ENCODE data around the gene PIGT.

GRCh38 chr20:45400346-45401031 is 15.5 kb upstream of the PIGT start:
- TF ChIP-seq CSDC2 (CRISPR knock-in tag; IDR thresholded peaks at IDR 0.05) (no peak), ARNTL (CRISPR knock-in tag; IDR thresholded peaks at IDR 0.05; ENCODE audit: borderline replicate concordance, low read depth) (no peak), ISL1 (CRISPR knock-in tag; IDR thresholded peaks at IDR 0.05) (no peak), SNAI2 (CRISPR knock-in tag; IDR thresholded peaks at IDR 0.05) (no peak), ZC3H10 (CRISPR knock-in tag; IDR thresholded peaks at IDR 0.05) (no peak), PPARA (CRISPR knock-in tag; IDR thresholded peaks at IDR 0.05; ENCODE audit: borderline replicate concordance) (no peak), ZNF8 (CRISPR knock-in tag; IDR thresholded peaks at IDR 0.05) (no peak), TCF4 (CRISPR knock-in tag; IDR thresholded peaks at IDR 0.05; ENCODE audit: borderline replicate concordance) (no peak)
- TF ChIP-seq, protein P1, sequence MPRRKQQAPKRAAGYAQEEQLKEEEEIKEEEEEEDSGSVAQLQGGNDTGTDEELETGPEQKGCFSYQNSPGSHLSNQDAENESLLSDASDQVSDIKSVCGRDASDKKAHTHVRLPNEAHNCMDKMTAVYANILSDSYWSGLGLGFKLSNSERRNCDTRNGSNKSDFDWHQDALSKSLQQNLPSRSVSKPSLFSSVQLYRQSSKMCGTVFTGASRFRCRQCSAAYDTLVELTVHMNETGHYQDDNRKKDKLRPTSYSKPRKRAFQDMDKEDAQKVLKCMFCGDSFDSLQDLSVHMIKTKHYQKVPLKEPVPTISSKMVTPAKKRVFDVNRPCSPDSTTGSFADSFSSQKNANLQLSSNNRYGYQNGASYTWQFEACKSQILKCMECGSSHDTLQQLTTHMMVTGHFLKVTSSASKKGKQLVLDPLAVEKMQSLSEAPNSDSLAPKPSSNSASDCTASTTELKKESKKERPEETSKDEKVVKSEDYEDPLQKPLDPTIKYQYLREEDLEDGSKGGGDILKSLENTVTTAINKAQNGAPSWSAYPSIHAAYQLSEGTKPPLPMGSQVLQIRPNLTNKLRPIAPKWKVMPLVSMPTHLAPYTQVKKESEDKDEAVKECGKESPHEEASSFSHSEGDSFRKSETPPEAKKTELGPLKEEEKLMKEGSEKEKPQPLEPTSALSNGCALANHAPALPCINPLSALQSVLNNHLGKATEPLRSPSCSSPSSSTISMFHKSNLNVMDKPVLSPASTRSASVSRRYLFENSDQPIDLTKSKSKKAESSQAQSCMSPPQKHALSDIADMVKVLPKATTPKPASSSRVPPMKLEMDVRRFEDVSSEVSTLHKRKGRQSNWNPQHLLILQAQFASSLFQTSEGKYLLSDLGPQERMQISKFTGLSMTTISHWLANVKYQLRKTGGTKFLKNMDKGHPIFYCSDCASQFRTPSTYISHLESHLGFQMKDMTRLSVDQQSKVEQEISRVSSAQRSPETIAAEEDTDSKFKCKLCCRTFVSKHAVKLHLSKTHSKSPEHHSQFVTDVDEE (CRISPR knock-in tag; IDR thresholded peaks at IDR 0.05) = no peak
- TF ChIP-seq, protein P2, sequence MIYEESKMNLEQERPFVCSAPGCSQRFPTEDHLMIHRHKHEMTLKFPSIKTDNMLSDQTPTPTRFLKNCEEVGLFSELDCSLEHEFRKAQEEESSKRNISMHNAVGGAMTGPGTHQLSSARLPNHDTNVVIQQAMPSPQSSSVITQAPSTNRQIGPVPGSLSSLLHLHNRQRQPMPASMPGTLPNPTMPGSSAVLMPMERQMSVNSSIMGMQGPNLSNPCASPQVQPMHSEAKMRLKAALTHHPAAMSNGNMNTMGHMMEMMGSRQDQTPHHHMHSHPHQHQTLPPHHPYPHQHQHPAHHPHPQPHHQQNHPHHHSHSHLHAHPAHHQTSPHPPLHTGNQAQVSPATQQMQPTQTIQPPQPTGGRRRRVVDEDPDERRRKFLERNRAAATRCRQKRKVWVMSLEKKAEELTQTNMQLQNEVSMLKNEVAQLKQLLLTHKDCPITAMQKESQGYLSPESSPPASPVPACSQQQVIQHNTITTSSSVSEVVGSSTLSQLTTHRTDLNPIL (CRISPR knock-in tag; IDR thresholded peaks at IDR 0.05; ENCODE audit: low read depth) = no peak

All from SK-N-SH treated with all-trans-retinoic acid at 6 μM for 48 hours (cell line).